Skin epidermis (tissue), 12 donors: ENCODE results near the gene LMO1.

Experiments used
- H3K27ac ChIP-seq, 21 experiments: fragments of 200-600 bp; sonication (generic) in 11 of 21; one replicate each; pipeline ENCODE4 v1.5.0; 2020; ENCODE audit warnings: mild to moderate bottlenecking in 3 of 21, inconsistent platforms in 2 of 21, moderate library complexity in 2 of 21
- H3K4me3 ChIP-seq, 7 experiments: fragments of 200-600 bp; sonication (generic) in 2 of 7; one replicate each; pipeline ENCODE4 v1.5.0; 2020; ENCODE audit warnings: inconsistent platforms in 2 of 7, mild to moderate bottlenecking in 2 of 7, moderate library complexity in 1 of 7

Gene LMO1

DNA sequence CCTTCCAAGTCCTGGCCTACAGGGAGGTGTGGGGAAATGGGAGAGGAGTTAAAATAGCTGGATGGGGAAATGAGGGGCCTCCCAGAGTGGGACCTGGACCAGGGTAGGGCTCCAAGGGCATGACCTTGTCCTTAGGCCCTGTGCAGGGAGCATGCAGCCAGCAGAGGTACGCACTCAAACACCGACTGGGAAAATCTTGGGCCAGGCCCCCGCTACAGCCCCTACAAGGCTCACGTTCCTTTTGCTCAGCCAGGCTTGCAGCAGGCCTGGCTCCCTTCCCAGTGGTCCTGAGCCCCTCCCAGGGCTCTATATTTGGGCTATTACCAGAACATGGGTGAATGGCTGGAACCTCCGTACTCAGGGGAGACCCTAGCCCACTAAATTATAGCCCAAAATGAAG lies 31.3 kb downstream of the LMO1 start:
- H3K4me3 ChIP-seq = no peak overlapping the region

DNA sequence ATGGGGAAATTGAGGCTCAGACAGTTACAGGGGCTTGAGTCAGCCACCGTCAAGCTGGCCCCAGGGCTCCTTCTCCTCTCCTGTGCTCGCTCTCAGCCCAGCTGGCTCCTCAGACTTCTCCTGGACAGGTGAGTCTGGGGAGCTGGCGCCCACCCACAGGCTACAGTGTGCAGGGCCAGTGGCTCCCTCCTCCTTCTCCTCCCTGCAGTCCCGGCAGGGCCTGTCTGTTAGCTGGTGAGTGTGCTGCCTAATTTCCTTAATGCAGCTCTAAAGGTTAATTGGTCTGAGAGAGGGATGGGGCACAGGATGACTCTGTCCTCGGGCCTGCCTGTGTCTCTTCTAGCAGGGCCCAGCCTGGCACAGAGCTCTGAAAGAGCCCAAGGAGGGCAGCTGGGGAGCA lies 31.7 kb downstream of the LMO1 start:
- H3K27ac ChIP-seq = peak overlapping the region in 1 of 21 experiments; percentile 14
- no peak overlapping the region for H3K4me3 ChIP-seq

More for the DNA sequence above, 31.3 kb downstream of the LMO1 start:
- peak overlapping the region in 1 of 21 experiments; percentile 14 for H3K27ac ChIP-seq

DNA sequence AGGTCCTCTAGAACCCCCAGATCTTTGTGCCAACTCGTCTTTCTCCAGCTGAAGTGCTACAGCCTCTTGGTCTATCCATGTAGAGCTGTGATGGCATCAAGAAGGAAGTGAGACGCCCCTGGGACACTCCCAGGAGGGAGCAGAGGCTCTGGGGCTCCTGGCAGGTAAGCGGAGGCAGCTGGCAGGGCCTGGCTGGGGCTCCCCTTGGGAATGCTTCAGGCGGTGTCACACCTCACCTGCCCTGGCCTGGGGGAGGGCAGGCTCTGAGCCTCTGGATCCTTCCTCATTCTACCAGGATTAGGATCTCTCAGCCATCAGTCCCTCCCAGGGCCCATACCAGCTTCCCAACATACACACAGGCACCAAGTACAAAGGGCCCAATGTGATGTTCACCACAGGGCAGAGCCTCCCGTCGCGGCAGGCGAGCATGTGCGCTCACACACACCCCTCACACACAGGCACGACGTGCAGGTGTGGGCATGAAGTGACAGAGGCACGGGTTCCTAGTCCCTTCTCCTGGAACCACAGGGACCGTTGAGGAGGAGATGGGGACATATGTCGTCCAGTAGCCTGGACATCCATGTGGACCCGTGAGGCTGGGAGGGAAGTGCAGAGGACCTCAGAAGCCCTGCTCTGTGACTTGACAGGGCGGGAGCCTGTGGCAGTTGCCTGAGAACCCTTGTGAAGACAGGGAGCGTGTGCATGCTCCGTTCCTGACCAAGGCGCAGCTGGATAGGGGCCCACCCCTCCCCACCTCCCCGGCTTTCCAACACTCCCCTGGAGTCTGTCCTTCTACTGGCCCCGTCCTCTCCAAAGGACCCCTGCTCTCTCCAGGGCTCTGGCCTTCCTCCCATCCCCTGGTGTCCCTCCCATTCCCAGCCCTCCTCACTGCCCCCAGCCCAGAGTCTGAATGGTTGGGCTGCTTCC lies 32.5 kb downstream of the LMO1 start:
- Histone ChIP-seq H3K27ac (no peak overlapping the region), H3K4me3 (no peak overlapping the region)

DNA sequence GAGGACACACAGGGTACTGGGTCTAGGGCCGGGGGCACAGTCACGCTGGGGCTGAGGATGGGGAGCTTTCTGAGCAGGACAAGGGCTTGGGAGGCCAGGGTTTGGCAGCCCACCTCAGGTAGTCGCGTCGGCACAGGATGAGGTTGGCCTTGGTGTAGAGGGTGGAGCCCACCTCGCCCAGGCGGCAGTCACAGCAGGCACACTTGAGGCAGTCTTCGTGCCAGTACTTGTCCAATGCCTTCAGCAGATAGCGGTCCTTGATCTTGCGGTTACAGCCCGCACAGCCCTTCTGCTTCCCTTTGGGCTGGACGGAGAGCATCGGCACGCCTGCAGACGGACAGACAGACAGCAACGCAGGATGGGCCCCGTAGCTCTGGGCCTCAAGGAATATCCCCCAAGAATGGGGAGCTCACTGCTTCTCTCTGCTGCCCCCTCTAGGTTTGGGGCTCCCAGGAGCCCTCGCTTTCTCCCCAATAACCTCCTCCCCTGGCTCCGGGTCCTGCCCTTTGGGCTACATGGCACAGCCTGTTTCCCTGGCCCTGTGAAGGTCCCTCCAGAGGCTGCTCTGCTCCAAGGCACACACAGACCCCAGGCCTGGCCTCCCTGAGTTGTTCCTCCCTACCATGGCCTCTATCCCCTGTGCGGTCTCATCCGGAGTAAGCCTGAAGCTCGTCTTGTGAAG lies 33.4 kb downstream of the LMO1 start:
- Histone ChIP-seq H3K4me3 (no peak overlapping the region), H3K27ac (no peak overlapping the region)

DNA sequence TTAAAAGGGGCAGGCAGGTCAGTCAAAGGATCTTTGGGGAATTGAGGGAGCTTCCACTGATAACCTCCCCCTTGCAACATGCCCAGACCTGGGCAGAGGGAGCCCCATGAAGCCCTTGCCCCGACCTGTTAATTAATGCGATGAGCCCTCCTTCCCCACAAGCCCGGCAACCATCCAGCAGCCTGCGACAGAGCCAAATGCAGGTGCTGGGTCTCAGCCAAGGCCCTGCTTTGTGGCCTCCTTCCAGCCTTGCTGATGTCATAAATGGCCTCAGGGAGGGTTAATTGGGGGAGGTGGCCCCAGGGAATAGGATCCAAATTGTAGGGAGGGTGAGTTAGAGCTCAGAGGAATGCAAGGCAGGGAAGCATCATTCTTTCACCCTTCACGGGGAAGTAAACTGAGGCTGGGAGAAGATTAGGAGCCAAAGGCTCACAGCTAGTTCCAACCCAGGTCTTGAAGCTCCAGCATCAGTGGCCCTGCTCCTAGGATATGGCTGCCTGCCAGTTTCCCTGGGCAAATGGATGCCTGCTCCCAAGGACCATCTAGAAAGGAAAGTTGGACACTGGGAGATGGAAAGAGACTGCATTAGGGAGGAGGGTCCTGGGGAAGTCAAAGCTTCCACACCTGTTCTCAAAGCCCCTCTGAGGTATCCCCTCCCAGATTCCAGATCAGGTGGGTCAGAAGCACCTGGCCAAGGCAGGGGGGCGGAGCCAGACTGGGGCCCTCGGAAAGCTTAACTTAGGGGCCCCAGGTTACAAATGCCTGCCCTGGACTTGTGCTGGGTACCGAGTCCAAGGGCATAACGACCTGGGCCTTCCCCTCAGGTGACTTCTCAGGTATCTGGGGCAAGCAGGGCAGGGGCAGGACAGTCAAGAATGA lies 34.1 kb downstream of the LMO1 start:
- Histone ChIP-seq H3K4me3 (no peak overlapping the region), H3K27ac (peak overlapping the region in 1 of 21 experiments; percentile 55)

DNA sequence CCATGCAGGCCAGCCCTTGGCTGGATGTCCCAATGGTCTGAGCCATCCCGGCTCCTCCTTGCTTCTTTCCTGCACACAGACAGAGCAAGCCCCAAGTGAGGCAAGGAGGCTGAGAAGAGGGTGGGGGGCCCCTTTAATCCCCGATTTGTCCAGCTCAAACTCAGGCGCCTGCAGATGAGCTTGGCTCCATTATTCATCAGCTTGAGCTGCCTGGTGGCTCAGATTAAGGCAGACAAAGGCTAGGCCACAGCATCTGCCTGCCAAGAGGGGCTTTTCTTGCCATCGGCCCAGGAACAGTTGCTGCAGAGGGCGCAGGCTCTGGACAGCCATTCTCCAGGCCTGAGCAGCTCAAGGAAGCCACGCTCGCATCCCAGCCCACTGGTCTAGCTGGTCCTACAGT lies 35.4 kb downstream of the LMO1 start:
- Histone ChIP-seq H3K4me3 (no peak overlapping the region), H3K27ac (no peak overlapping the region)

- Histone ChIP-seq H3K4me3 (no peak overlapping the region), H3K27ac (no peak overlapping the region)
These were observed 36.2 kb downstream of the LMO1 start for GRCh38 chr11:8227156-8228152.

DNA sequence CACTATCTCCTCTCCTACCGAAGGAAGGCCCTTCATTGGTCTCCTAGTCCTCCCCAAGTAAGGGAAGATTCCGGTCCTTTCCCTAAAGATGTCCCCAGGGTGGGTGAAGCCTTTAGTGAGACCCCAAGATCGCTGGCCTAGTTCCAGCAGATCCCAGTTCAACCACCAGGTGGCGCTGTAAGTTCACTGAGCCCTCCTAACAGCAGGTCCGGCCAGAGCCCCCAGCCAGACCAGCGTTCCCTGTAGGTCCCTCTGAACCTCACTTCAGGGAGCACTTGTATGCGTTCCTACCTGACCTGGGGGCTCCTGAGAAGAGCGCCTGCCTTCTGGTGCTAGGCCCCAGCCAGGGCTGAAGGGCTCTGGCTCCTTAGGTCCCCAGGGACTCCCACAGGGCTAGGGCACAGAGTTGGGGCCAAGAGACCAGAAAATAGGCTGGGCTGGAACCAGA lies 38.1 kb downstream of the LMO1 start:
- Histone ChIP-seq H3K4me3 (no peak overlapping the region), H3K27ac (no peak overlapping the region)

DNA sequence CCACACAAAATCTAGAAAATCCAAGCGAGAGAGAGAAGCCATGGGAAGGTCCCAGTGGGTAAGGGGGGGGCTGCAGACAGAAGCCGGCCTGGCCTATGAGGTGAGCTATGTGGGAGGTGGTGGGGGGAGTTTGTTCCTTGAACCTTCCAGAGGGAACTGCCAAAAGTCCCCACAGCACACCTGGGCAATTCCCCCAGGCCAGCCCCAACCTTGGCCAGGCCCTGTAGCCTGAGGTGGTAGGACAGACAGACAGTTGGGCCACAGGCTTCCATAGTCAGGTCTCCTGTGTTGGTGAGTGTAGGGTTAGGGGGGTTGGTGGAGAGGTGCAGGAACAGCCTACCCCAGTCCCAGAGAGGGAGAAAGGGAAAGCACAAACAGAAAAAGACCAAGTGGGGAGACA lies 39.0 kb downstream of the LMO1 start:
- Histone ChIP-seq H3K27ac (no peak overlapping the region), H3K4me3 (no peak overlapping the region)

DNA sequence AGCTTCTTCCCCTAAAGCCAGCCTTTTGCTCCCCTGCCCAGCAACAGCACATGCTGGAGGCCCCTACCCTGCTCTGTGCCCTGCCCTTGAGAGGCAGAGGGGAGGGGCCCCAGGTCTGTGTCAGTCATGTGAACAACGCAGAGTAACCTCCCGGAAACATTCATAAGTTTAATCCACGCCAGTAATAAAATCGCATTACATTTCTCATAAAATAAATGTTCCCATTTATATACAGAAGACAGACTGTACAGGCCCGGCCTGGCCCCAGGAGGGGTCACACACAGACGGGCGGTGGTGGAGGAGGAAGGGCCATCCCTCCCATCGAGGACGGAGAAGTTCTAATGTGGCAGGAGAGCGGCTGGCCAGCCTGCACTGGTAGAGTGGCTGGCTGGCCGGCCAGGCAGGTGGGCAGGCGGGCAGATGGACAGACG lies 39.5 kb downstream of the LMO1 start:
- Histone ChIP-seq H3K4me3 (no peak overlapping the region), H3K27ac (no peak overlapping the region)

DNA sequence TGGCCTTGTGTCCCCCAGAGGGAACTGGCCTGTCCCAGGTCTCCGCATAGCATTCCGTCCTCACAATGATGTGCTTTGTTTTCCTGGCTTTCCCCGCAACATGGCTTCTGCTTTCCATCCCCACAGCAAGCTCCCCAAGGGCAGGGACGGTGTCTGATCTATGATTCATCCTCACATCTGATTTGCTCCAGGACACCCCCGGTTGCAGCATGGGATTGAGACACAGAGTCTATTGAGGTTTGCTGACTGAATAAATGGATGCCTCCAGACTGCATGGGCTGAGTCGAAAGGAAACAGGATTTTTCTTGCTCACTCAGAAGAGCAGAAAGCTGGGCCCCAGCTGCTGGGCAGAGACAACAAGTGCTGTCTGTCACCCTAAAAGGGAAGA lies 40.2 kb downstream of the LMO1 start:
- Histone ChIP-seq H3K4me3 (no peak overlapping the region), H3K27ac (no peak overlapping the region)

DNA sequence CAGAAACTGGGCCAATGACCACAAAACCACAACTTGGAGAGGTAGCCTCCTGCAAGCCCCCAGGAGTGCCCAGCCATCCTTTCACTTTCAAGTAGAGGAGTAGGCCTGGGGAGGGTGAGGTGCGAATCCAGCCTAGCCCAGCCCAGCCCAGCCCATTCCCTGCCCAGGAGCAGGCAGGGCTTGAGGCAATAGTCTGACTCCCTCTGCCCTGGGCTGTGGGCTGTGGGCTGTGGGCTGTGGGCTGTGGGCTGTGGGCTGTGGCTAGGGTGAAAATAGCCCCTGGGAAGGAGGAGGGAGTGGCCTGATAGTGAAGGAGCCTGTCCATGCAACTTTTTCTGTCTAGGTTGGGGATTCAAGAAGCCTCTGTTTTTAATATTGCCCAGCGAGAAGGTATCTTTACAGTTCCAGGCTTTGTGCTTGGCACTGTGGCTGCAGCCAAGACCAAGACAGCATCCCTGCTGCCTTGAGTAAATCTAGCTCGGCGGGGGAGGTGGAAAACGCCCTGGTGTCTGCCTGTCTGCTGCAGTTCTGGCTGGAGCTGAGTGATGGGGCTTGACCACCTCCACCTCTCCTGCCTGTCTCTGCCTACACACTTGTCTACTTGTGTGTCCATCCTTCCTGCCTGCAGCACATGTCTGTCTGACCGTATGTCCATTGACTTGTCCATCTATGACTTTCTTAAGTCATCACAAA lies 40.7 kb downstream of the LMO1 start:
- H3K4me3 ChIP-seq = no peak overlapping the region
- no peak overlapping the region for H3K27ac ChIP-seq

DNA sequence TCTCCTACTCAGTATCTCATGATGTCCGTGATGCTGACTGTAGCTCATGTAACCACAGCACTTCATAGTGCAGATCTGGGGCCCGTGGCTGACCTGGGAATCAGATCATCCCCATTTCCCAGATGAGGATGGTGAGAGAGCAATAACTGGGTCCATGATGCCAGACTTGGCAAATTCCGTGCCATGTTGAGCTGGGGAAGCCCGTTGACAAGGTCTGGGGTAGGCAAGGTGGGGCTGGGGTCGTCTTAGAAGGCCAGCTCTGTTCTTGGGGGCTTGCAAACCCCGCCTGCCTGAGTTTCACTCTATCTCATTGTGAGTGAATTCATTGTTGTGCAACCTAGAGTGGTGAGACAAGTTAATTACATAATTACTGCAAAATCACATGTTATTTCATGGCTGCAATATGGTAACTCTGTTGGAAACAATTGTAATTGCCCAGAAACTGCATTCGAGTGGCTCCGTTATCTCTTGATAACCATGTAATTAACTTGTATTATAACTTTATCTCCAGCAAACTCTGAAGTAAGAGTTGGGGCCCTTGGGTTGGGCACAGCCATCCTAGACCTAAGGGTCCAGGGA lies 41.7 kb downstream of the LMO1 start:
- Histone ChIP-seq H3K4me3 (no peak overlapping the region), H3K27ac (no peak overlapping the region)

DNA sequence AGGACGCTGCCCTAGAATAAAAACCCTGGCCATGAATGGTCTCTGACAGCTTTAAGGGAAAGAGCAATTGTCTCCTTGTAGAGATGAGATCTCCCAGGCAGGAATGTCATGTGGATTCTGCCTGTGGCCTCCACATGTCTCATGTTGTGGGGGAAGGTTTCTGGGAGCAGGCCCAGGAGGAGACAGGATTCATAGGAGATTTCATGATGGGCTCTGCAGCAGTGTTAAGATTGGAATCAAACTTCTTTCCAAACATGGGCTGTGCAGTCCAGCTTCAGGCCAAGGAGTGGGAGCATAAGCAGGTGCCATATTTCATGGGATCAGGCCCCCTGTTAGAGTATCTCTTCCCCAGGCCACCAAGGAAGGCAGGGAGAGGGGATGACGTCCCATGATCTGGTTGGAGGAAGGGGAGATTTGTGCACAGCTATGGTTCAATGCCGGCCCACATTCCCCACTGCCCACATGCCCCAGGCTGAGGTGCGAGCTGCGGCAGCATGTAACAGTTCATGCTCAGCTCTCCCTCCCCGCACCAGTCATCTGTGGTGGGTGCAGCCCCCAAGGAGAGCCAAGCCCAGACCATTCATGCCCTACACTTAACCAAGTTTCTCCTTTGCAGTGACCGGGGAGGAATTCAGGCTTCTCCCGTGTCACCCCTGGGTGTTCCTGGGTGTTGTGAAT lies 42.5 kb downstream of the LMO1 start:
- Histone ChIP-seq H3K4me3 (no peak overlapping the region), H3K27ac (peak overlapping the region in 1 of 21 experiments; percentile 37)

- Histone ChIP-seq H3K4me3 (no peak overlapping the region), H3K27ac (peak overlapping the region in 1 of 21 experiments; percentile 37)
These were observed 43.2 kb downstream of the LMO1 start for GRCh38 chr11:8220261-8221045.

GRCh38 chr11:8219257-8220021 lies 44.2 kb downstream of the LMO1 start:
- H3K27ac ChIP-seq = no peak overlapping the region
- no peak overlapping the region for H3K4me3 ChIP-seq
